Natural killer cell (primary cell): ENCODE results near the gene PLCH1. TPM values are rescaled to one million over a fixed set of nuclear protein-coding genes. Genes with fewer than 3 reads are reported as not detected.

Source experiments
- ATAC-seq, 3 donors: fragments of 150-1000 bp in 2 of 3; fragments of 200-7000 bp in 1 of 3; cut with Tn5 transposase; 1 replicate in 1 of 3; 2 replicates in 2 of 3; pipeline ENCODE4 v1.10.0; 2021; ENCODE audit warnings: mild to moderate bottlenecking in 2 of 3, moderate library complexity in 2 of 3
- DNase-seq, 2 donors: peaks; one replicate each; pipeline versions ENCODE4 v3.0.0 to v3.0.0-alpha.2; 2013 to 2021; ENCODE audit warnings: mixed read lengths in 1 of 2
- H3K27ac ChIP-seq: one replicate; pipeline ENCODE4 v1.5.1; 2013; ENCODE audit warnings: mild to moderate bottlenecking, low read length
- H3K27me3 ChIP-seq: one replicate; pipeline ENCODE4 v1.6.1; 2013; ENCODE audit warnings: low read length; ENCODE audit not compliant: control insufficient read depth, insufficient read depth
- H3K36me3 ChIP-seq: one replicate; pipeline ENCODE4 v1.6.1; 2013; ENCODE audit warnings: low read length; ENCODE audit not compliant: control insufficient read depth, insufficient read depth
- H3K4me1 ChIP-seq: one replicate; pipeline ENCODE4 v1.6.1; 2013; ENCODE audit warnings: low read length; ENCODE audit not compliant: control insufficient read depth, insufficient read depth
- H3K4me3 ChIP-seq: one replicate; pipeline ENCODE4 v1.5.1; 2013; ENCODE audit warnings: low read length
- H3K9me3 ChIP-seq: one replicate; pipeline ENCODE4 v1.6.1; 2013; ENCODE audit warnings: low read length; ENCODE audit not compliant: control insufficient read depth, insufficient read depth
- H3K27ac Mint-ChIP-seq, 2 donors: one replicate each; pipeline ENCODE4 v1.8.0; 2022; ENCODE audit warnings: mild to moderate bottlenecking in 2 of 2, mixed read lengths in 2 of 2, moderate library complexity in 1 of 2
- H3K27me3 Mint-ChIP-seq, 2 donors: one replicate each; pipeline ENCODE4 v1.8.0; 2022; ENCODE audit warnings: low read depth in 2 of 2, mixed read lengths in 2 of 2
- H3K36me3 Mint-ChIP-seq: one replicate; pipeline ENCODE4 v1.8.0; 2022; ENCODE audit warnings: mixed read lengths
- H3K4me1 Mint-ChIP-seq, 2 donors: one replicate each; pipeline ENCODE4 v1.8.0; 2022; ENCODE audit warnings: mixed read lengths in 2 of 2
- H3K4me3 Mint-ChIP-seq: one replicate; pipeline ENCODE4 v1.8.0; 2022; ENCODE audit warnings: mild to moderate bottlenecking, moderate library complexity, mixed read lengths
- H3K9me3 Mint-ChIP-seq, 2 donors: one replicate each; pipeline ENCODE4 v1.8.0; 2022; ENCODE audit warnings: mixed read lengths in 2 of 2
- CTCF ChIP-seq: fragments of 200-600 bp; IDR thresholded peaks from one replicate; pipeline ENCODE4 v1.8.0; 2022; ENCODE audit warnings: antibody characterized with exemption
- WGBS: methylation state at CpG from one replicate; pipeline ENCODE4 v1.1.7; 2013; ENCODE audit warnings: missing lambda C conversion rate; ENCODE audit not compliant: insufficient coverage; 5-methylcytosine and 5-hydroxymethylcytosine counted together
- intact Hi-C: fragments of 100-400 bp; cut with micrococcal nuclease; formaldehyde crosslinking; loops from one replicate; pipeline ENCODE4 v1.14.2; 2022
- total RNA-seq, 4 donors: library from RNA; stranded (reverse); fragments of 120-200 nt in 1 of 4; gene quantifications; one replicate each; pipeline versions ENCODE4 v1.2.3 to v1.2.4, GENCODE V29; 2013 to 2022

Gene PLCH1
- total RNA-seq, 3 donors from 2014 or later (not counting 1 experiment from before 2014, with no cell fraction given), result 0.05 to 0.26 (median 0.08) TPM

DNA sequence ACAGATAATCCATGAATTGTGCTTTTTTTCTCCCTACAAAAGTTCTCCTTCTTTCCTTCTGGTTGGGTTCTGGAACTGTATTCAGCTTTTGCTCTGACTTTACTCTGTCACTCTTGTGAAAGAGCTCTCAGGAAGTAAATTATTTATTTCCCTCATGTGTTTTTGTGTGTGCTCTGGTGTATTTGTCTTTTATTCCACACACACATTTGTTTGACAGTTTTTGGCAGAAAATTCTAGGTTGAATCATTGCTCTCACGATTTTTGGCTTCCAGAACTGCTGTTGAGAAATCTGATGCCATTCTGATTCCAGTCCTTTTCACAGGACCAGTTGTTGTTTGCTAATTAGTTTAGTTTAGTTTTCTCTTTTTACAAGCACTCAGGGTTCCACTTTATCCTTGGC is 172.8 kb downstream of the PLCH1 start:
- intact Hi-C loops, result no loop called here
- Mint-ChIP-seq H3K4me3 (no peak overlapping the region), H3K4me1 (no peaks in the 10 kb centered on the region), H3K36me3 (no peaks in the 10 kb centered on the region), H3K9me3 (peaks cover 0 to 2% of the 10 kb centered on the region in 2 donors), H3K27ac (no peak overlapping the region), H3K27me3 (no peaks in the 10 kb centered on the region)
- Histone ChIP-seq H3K9me3 (no peaks in the 10 kb centered on the region), H3K4me3 (no peak overlapping the region), H3K27me3 (no peaks in the 10 kb centered on the region), H3K4me1 (no peaks in the 10 kb centered on the region), H3K27ac (no peak overlapping the region), H3K36me3 (no peaks in the 10 kb centered on the region)
- DNase-seq, result no peak
- no peak for ATAC-seq
- 10% methylated on average over 1 of the region's 1 CpG for WGBS
- TF ChIP-seq CTCF, result no peak

- no peaks in the 10 kb centered on the region for H3K9me3 ChIP-seq
- WGBS, result 86% methylated on average over 1 of the region's 3 CpGs
- no peaks in the 10 kb centered on the region for H3K36me3 ChIP-seq
- no peaks in the 10 kb centered on the region for H3K4me1 Mint-ChIP-seq
- no peak overlapping the region for H3K27ac Mint-ChIP-seq
- DNase-seq (no peak), ATAC-seq (no peak)
- no peaks in the 10 kb centered on the region for H3K4me1 ChIP-seq
- H3K36me3 Mint-ChIP-seq, result no peaks in the 10 kb centered on the region
- no peak overlapping the region for H3K27ac ChIP-seq
- H3K27me3 Mint-ChIP-seq, result no peaks in the 10 kb centered on the region
- no peak overlapping the region for H3K4me3 Mint-ChIP-seq
- no peaks in the 10 kb centered on the region for H3K27me3 ChIP-seq
- intact Hi-C loops, result no loop called here
- no peak overlapping the region for H3K4me3 ChIP-seq
- TF ChIP-seq CTCF, result no peak
- H3K9me3 Mint-ChIP-seq, result peaks cover 0 to 2% of the 10 kb centered on the region in 2 donors
Measured at GRCh38 chr3:155568295-155568694, 176.6 kb downstream of the PLCH1 start.

DNA sequence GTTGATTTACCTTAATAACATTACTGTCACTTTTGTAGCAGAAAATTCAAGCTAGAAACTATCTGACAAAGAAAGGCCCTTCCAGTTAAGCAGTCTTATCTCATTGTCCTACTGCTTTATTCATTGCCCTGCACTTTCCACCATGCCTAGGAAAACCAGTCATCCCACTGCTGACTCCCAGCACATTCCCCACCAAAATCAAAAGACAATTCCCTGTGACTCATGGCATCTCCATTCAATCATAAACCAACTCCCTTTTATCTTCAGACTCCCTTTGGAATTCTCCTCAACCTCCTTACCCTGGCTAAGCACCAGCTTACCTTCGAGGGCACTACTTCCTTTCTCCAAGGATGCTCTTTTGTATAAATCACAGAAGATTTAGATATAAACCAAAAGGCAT is 184.3 kb downstream of the PLCH1 start:
- intact Hi-C loops, result no loop called here
- WGBS, result 94% methylated on average over 1 of the region's 1 CpG

More for the DNA sequence above, 184.3 kb downstream of the PLCH1 start:
- Mint-ChIP-seq H3K27me3 (no peaks in the 10 kb centered on the region), H3K9me3 (no peaks in the 10 kb centered on the region), H3K27ac (no peak overlapping the region), H3K4me1 (peaks cover 2 to 3% of the 10 kb centered on the region in 2 donors), H3K4me3 (no peak overlapping the region), H3K36me3 (no peaks in the 10 kb centered on the region)
- DNase-seq (no peak), ATAC-seq (no peak)
- peaks cover 2% of the 10 kb centered on the region for H3K27me3 ChIP-seq
- H3K4me1 ChIP-seq, result no peaks in the 10 kb centered on the region
- H3K9me3 ChIP-seq, result no peaks in the 10 kb centered on the region
- no peaks in the 10 kb centered on the region for H3K36me3 ChIP-seq
- H3K27ac ChIP-seq, result no peak overlapping the region
- no peak for TF ChIP-seq CTCF
- H3K4me3 ChIP-seq, result no peak overlapping the region
